Measurements from ENCODE around the gene TRIP13.

TRIP13 gene

GRCh38 chr5:867300-867870, 25.3 kb upstream of the TRIP13 start:
- Histone ChIP-seq H3K79me2 (no peaks in the 10 kb centered on the region), H3K9me3 (ENCODE audit: control insufficient read depth, low read length) (no peaks in the 10 kb centered on the region), H3K4me3 (ENCODE audit: low read depth, low read length) (no peak overlapping the region), H3K36me3 (ENCODE audit: control insufficient read depth, insufficient read depth, low read length) (no peaks in the 10 kb centered on the region), H3K9ac (no peak overlapping the region), H3K4me2 (ENCODE audit: low read length) (no peak overlapping the region), H2AFZ (no peak overlapping the region), H3K27ac (no peak overlapping the region), H3K27me3 (ENCODE audit: control insufficient read depth, insufficient read depth, low read length) (no peaks in the 10 kb centered on the region), H3K4me1 (peaks cover 4% of the 10 kb centered on the region)
- TF ChIP-seq CTCF (IDR thresholded peaks at IDR 0.05): no peak

- Histone ChIP-seq H3K36me3 (ENCODE audit: control insufficient read depth, insufficient read depth, low read length) (no peaks in the 10 kb centered on the region), H2AFZ (no peak overlapping the region), H3K27me3 (ENCODE audit: control insufficient read depth, insufficient read depth, low read length) (no peaks in the 10 kb centered on the region), H3K79me2 (no peaks in the 10 kb centered on the region), H3K27ac (no peak overlapping the region), H3K4me3 (ENCODE audit: low read depth, low read length) (no peak overlapping the region), H3K9me3 (ENCODE audit: control insufficient read depth, low read length) (no peaks in the 10 kb centered on the region), H3K9ac (no peak overlapping the region), H3K4me2 (ENCODE audit: low read length) (no peak overlapping the region), H3K4me1 (no peaks in the 10 kb centered on the region)
- TF ChIP-seq CTCF (IDR thresholded peaks at IDR 0.05): no peak
Measured at GRCh38 chr5:868428-869135, 24.1 kb upstream of the TRIP13 start.

- H3K4me2 ChIP-seq (ENCODE audit: low read length): no peak overlapping the region
- no peak overlapping the region for H3K9ac ChIP-seq
- no peaks in the 10 kb centered on the region for H3K36me3 ChIP-seq (ENCODE audit: control insufficient read depth, insufficient read depth, low read length)
- TF ChIP-seq CTCF (IDR thresholded peaks at IDR 0.05): no peak
- no peaks in the 10 kb centered on the region for H3K9me3 ChIP-seq (ENCODE audit: control insufficient read depth, low read length)
- H2AFZ ChIP-seq: no peak overlapping the region
- no peak overlapping the region for H3K4me3 ChIP-seq (ENCODE audit: low read depth, low read length)
- H3K79me2 ChIP-seq: no peaks in the 10 kb centered on the region
- no peaks in the 10 kb centered on the region for H3K27me3 ChIP-seq (ENCODE audit: control insufficient read depth, insufficient read depth, low read length)
- H3K4me1 ChIP-seq: no peaks in the 10 kb centered on the region
- H3K27ac ChIP-seq: no peak overlapping the region
Measured at GRCh38 chr5:870956-871355, 21.7 kb upstream of the TRIP13 start.

- no peaks in the 10 kb centered on the region for H3K27me3 ChIP-seq (ENCODE audit: control insufficient read depth, insufficient read depth, low read length)
- H3K36me3 ChIP-seq (ENCODE audit: control insufficient read depth, insufficient read depth, low read length): no peaks in the 10 kb centered on the region
- H3K79me2 ChIP-seq: no peaks in the 10 kb centered on the region
- no peak overlapping the region for H3K9ac ChIP-seq
- H3K4me1 ChIP-seq: no peaks in the 10 kb centered on the region
- H3K4me3 ChIP-seq (ENCODE audit: low read depth, low read length): no peak overlapping the region
- no peak for TF ChIP-seq CTCF (IDR thresholded peaks at IDR 0.05)
- no peaks in the 10 kb centered on the region for H3K9me3 ChIP-seq (ENCODE audit: control insufficient read depth, low read length)
- no peak overlapping the region for H3K27ac ChIP-seq
- H2AFZ ChIP-seq: no peak overlapping the region
- no peak overlapping the region for H3K4me2 ChIP-seq (ENCODE audit: low read length)
Measured at GRCh38 chr5:871596-872298, 20.9 kb upstream of the TRIP13 start.

Measured in parathyroid adenoma (tissue), 2 donors.